Activated naive CD8-positive, alpha-beta T cell treated with anti-CD3 and anti-CD28 coated beads, Interleukin-2, amount 10 ng/mL, durations not matched to agents 7 days and 5 days (primary cell): Measurements from ENCODE around the gene NKPD1. TPM values are rescaled to one million over a fixed set of nuclear protein-coding genes. Genes with fewer than 3 reads are reported as not detected.

ENCODE experiments used
- ATAC-seq: fragments of 150-1000 bp; cut with Tn5 transposase; one replicate; pipeline ENCODE4 v1.10.0; 2021; ENCODE audit warnings: low read depth, moderate library complexity
- POLR2A ChIA-PET: fragments of 350-600 bp; sonication (Branson Sonifier 250); formaldehyde crosslinking; loops from one replicate; lab custom pipeline; 2021; ENCODE audit warnings: antibody characterized with exemption; lab: Charles Lee
- DNase-seq: peaks from one replicate; pipeline ENCODE4 v3.0.0; 2021
- H3K27ac Mint-ChIP-seq: one replicate; pipeline ENCODE4 v1.8.0; 2022; ENCODE audit warnings: mild to moderate bottlenecking, mixed read lengths
- H3K27me3 Mint-ChIP-seq: one replicate; pipeline ENCODE4 v1.8.0; 2022; ENCODE audit warnings: mild to moderate bottlenecking, moderate library complexity, mixed read lengths
- H3K36me3 Mint-ChIP-seq: one replicate; pipeline ENCODE4 v1.8.0; 2021; ENCODE audit warnings: mild to moderate bottlenecking, mixed read lengths
- H3K4me1 Mint-ChIP-seq: one replicate; pipeline ENCODE4 v1.8.0; 2021; ENCODE audit warnings: mixed read lengths
- H3K4me3 Mint-ChIP-seq: one replicate; pipeline ENCODE4 v1.8.0; 2022; ENCODE audit warnings: mild to moderate bottlenecking, moderate library complexity, mixed read lengths
- H3K9me3 Mint-ChIP-seq: one replicate; pipeline ENCODE4 v1.8.0; 2021; ENCODE audit warnings: mixed read lengths
- total RNA-seq, 2 experiments: library from RNA; stranded (reverse); gene quantifications; one replicate each; pipeline ENCODE4 v1.2.3, GENCODE V29; 2021

The NKPD1 gene
- total RNA-seq, 2 experiments from 2014 or later, result 0.31 to 0.47 TPM

DNA sequence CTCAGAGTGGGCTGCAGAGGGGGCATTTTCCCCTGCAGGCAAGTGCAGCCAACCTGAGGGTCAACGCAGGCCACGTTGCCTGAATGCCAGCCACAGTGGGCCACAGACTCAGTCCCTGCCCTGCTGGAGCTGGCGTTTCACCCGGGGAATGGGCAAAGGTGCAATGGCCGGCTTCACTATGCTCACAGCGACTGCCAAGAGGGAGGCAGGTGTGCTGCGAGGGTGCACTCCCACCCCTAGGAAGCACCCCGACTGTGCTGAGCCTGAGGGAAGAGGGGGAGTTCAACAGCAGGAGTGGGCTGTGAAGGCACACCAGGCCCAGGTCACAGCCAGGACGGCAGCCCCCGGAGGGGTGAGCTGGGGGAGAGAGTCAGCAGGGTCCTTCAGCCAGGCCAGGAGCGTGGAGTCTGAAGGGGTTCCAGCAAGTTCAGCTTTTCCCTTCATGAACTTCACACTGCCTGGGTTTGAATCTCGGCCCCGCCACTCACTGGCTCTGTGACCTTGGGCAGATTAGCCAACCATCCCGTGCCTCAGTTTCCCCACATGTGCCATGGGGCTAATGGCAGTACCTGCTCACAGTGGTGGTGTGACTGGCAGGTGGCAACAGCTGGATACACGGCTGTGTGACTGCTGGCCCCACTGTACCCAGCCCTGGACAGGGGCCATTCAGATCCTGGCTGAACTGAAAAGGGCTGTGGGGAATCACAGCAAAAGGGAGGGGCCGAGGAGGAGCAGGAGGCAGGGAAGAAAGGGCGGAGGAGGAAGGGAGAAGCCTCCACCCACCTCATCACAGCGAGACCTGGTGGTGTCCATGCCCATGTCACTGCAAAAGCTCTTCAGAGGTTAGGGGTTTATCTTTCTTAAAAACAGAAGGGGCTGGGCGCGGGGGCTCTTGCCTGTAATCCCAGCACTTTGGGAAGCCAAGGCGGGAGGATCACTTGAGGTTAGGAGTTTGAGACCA is 9.6 kb upstream of the NKPD1 start:
- H3K4me1 Mint-ChIP-seq, result peaks cover 36% of the 10 kb centered on the region
- POLR2A ChIA-PET, result interaction anchor here (1.1 to 1.6 kb wide), 3 partner anchors 11 to 78 kb away, joined by 3 to 7 read pairs (median 5); partner anchors contain the start of gene PPP1R37

DNA sequence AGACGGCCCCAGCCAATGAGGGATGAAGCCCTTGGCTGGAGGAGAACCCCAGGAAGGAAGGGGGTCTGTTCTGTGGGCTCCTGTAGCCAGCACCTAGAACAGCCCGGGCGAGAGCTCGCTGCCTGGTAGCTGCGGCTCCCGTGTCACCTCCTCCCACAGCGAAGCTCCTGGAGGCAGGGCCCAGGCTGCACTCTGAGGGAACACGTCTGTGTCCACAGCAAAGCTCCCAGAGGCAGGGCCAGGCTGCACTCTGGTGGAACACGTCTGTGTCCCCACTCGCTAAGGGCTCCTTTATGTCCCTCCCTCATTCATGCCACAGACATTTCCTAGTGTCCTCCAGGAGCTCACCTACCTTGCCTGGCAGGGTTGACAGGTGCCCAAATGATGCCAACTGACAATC is 8.8 kb upstream of the NKPD1 start:
- ATAC-seq (no peak), DNase-seq (no peak)
- Mint-ChIP-seq H3K9me3 (no peaks in the 10 kb centered on the region), H3K27me3 (no peaks in the 10 kb centered on the region), H3K27ac (peak overlapping the region; percentile 68), H3K4me1 (peaks cover 36% of the 10 kb centered on the region), H3K36me3 (peaks cover 3% of the 10 kb centered on the region), H3K4me3 (peak overlapping the region; percentile 22)
- POLR2A ChIA-PET, result interaction anchor here (1.1 to 1.4 kb wide), 2 partner anchors 10 to 16 kb away, joined by 3 to 5 read pairs; no protein-coding TSS in a partner anchor

More for the DNA sequence above, 9.6 kb upstream of the NKPD1 start:
- no peak for DNase-seq
- peak overlapping the region; percentile 91 for H3K27ac Mint-ChIP-seq
- no peaks in the 10 kb centered on the region for H3K27me3 Mint-ChIP-seq
- no peaks in the 10 kb centered on the region for H3K9me3 Mint-ChIP-seq
- no peak for ATAC-seq
- H3K4me3 Mint-ChIP-seq, result peak overlapping the region; percentile 78
- H3K36me3 Mint-ChIP-seq, result peaks cover 3% of the 10 kb centered on the region

DNA sequence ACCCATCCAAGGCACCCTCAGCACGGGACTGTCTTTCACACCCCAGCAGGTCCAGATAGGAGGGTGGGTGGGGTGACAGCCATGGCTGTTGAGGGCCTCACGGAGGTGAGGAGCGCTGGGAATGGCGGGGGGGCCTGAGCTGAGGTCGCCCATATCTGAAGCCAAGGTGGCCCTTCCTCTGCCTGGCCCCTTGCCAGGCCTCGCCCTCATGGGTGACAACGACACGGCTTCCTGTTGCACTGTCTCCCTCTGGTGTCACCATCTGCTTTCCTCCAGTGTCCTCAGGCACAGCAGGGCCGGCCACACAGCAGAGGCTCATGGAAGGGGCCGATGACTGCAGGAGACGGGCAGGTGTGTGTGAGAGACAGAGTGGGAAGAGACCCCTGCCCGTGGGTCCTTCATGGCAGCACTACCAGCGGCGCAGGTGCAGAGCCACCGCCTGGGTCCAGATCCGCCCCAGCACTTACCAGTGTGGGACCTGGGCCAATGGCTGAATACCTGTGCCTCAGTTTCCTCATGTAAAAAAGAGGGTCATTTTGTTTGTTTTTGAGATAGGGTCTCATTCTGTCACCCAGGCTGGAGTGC is 8.1 kb upstream of the NKPD1 start:
- Mint-ChIP-seq H3K4me3 (no peak overlapping the region), H3K4me1 (peaks cover 37% of the 10 kb centered on the region), H3K36me3 (peaks cover 3% of the 10 kb centered on the region), H3K27me3 (no peaks in the 10 kb centered on the region), H3K27ac (peak overlapping the region; percentile 60), H3K9me3 (no peaks in the 10 kb centered on the region)
- no peak for DNase-seq
- ATAC-seq, result no peak
- POLR2A ChIA-PET, result interaction anchor here (1.1 to 1.4 kb wide), 2 partner anchors 9 to 16 kb away, joined by 3 to 5 read pairs; no protein-coding TSS in a partner anchor

DNA sequence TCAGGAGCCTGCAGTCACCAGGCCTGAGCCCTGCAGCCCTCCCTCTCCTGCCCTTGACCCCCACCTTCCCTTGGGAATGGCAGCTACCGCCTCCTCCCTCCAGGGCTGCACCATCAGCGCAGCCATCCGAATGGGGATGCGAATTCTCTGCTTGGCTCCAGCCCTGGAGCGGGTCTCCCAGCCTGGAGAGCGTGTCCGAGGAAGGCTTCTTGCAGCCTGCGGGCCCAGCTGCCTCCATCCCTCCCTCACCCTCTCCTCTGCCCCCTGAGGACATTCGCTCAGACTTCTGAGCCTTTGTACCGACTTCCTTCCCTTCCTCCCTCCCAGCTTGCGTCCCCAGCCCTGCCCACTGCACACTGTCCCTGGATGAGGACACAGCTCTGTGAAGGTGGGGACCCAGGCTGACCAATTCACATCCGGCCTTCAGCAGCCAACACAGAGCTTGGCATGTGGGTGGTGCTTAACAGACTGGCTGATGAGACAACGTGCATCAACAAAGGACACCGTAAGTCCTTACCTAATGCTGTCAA is 6.0 kb upstream of the NKPD1 start:
- Mint-ChIP-seq H3K27ac (peak overlapping the region; percentile 68), H3K9me3 (no peaks in the 10 kb centered on the region), H3K4me3 (no peak overlapping the region), H3K4me1 (peaks cover 25% of the 10 kb centered on the region), H3K36me3 (peaks cover 3% of the 10 kb centered on the region), H3K27me3 (no peaks in the 10 kb centered on the region)
- POLR2A ChIA-PET, result interaction anchor here (0.7 to 1.2 kb wide), 2 partner anchors 75 to 718 kb away, joined by 3 to 5 read pairs; no protein-coding TSS in a partner anchor
- DNase-seq (no peak), ATAC-seq (no peak)

DNA sequence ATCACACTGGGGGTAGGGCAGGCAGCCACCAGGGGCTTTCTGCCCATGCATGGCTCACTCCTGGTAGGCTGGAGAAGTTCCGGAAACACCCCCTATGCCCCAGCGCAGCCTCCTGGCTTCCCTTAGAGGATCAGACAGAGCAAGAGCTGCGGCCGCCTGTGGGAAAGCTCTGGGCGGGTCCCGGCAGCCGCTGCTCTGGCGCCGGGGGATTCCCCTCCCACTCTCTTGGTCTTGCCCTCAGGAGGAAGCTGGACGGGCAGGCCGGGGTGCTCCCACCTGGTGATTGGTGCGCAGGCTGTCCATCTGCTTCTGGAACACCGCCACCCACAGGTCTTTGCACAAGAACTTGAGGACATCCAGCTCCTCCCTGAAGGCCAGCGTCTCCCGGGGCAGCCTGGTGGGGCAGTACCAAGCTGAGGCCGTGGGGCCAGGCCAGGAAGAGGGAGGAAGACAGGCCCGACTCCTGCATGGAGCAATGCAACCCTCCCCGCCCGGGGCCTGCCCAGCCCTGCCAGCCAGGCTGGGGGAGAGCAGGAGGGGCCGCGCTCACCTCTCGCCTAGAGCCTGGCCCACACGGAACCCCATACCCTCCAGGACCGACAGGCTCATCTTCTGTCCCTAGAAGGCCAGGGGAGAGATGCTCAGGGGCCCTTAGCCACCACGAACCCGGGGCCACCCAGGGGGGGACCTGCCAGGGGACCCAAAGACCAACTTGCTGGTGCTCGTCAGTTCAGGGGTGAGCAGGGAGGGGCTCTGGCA is 4.0 kb upstream of the NKPD1 start:
- ATAC-seq (peak; percentile 83), DNase-seq (peak; percentile 74)
- H3K27me3 Mint-ChIP-seq, result no peaks in the 10 kb centered on the region
- POLR2A ChIA-PET, result interaction anchor here (0.5 to 2.1 kb wide), 7 partner anchors 8 to 72 kb away, joined by 3 to 22 read pairs (median 4); partner anchors contain the start of genes BLOC1S3 and TRAPPC6A
- H3K9me3 Mint-ChIP-seq, result no peaks in the 10 kb centered on the region
- peaks cover 14% of the 10 kb centered on the region for H3K4me1 Mint-ChIP-seq
- peak overlapping the region; percentile 48 for H3K4me3 Mint-ChIP-seq
- peaks cover 3% of the 10 kb centered on the region for H3K36me3 Mint-ChIP-seq
- H3K27ac Mint-ChIP-seq, result peak overlapping the region; percentile 83

DNA sequence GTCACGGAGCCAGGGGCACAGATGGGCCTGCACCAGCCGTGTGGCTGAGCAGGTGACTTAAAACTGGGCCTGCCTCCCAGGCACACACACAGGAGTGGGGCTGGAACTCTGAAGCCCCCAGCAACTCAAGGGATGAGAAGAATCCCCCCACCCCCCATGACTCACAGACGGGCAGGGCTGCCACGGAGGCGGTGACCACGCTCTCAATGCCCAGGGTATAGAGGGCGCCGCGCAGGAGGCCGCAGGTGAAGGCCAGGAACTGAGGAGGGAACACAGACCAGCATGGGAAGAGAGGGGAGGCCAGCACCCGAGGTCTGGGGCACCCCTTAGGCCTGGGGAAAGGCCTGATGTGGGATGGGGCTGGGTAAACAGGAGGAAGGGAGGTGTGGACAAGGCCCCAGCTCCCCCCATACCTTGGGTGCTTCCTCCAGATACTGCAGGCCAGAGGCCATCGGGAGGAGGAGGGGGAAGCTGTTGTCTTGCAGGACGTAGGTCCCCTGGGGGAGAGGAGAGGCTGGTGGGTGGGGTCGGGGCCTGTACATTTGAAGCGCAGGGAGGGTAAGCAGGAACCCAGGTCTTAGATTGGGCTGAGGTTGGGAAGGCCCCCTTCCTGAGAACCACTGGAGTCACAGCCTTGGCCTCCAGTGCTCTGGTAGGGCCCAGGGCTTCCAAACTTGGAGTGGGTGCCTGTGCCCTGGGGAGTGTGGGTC is 3.1 kb upstream of the NKPD1 start:
- ATAC-seq (no peak), DNase-seq (no peak)
- Mint-ChIP-seq H3K27me3 (no peaks in the 10 kb centered on the region), H3K9me3 (no peaks in the 10 kb centered on the region), H3K4me1 (peaks cover 14% of the 10 kb centered on the region), H3K4me3 (peak overlapping the region; percentile 48), H3K36me3 (peaks cover 3% of the 10 kb centered on the region), H3K27ac (peak overlapping the region; percentile 83)
- POLR2A ChIA-PET, result interaction anchor here (0.5 to 2.1 kb wide), 6 partner anchors 9 to 61 kb away, joined by 3 to 22 read pairs (median 4); partner anchors contain the start of genes BLOC1S3 and TRAPPC6A

DNA sequence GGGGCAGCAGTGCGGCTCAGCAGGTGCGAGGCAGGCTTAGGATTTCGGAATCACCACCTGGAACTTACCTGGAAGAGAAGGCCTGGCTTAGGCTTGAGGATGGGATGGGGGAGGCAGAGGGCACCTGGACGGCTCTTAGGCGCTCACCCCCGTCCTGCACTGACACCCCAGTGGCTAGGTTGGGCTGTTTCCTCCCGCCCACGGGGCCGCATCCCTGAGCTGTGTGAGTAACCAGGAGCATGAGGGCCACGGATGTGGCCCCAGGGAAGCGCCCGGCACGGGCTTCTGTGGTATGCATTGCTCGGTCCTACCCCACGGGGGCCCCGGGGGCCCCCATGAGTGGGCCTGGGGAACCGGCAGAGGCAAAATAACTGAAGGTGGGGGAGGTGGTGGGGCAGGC is 2.4 kb upstream of the NKPD1 start:
- DNase-seq (no peak), ATAC-seq (no peak)
- Mint-ChIP-seq H3K4me3 (no peak overlapping the region), H3K4me1 (peaks cover 12% of the 10 kb centered on the region), H3K27ac (no peak overlapping the region), H3K27me3 (peaks cover 3% of the 10 kb centered on the region), H3K9me3 (no peaks in the 10 kb centered on the region), H3K36me3 (peaks cover 2% of the 10 kb centered on the region)
- POLR2A ChIA-PET, result interaction anchor here (2.0 to 2.1 kb wide), 2 partner anchors 10 to 15 kb away, joined by 11 to 22 read pairs; partner anchors contain the start of genes BLOC1S3 and TRAPPC6A

DNA sequence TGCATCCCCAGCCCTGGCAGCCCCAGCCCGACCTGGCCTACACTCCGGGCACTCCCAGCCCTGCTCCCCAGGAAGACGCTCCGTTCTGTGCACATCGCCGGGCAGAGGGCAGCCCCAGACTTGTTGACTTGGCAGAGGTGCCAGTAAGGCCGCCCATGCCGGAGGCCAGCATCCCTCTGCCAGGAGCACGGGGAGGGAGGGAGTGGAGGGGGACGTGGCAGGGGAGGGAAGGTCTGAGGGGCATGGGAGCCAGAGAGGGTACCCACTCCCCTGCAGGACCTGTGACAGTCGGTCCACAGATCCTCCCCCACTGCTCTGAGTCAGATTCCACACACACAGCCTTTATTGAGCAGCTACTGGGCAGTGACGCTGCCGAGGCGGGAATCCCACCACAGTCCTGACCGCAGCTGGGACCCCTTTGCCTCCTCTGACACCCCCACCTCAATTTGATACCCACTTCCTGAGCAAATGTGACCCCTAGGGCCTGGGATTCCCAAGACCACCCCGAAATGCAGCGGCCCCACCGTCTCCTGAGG is 1.9 kb upstream of the NKPD1 start:
- H3K9me3 Mint-ChIP-seq, result no peaks in the 10 kb centered on the region
- H3K4me1 Mint-ChIP-seq, result peaks cover 12% of the 10 kb centered on the region
- H3K27me3 Mint-ChIP-seq, result peaks cover 7% of the 10 kb centered on the region
- peaks cover 2% of the 10 kb centered on the region for H3K36me3 Mint-ChIP-seq
- H3K27ac Mint-ChIP-seq, result no peak overlapping the region
- DNase-seq, result no peak
- POLR2A ChIA-PET, result no interaction called here
- H3K4me3 Mint-ChIP-seq, result no peak overlapping the region
- ATAC-seq, result no peak

DNA sequence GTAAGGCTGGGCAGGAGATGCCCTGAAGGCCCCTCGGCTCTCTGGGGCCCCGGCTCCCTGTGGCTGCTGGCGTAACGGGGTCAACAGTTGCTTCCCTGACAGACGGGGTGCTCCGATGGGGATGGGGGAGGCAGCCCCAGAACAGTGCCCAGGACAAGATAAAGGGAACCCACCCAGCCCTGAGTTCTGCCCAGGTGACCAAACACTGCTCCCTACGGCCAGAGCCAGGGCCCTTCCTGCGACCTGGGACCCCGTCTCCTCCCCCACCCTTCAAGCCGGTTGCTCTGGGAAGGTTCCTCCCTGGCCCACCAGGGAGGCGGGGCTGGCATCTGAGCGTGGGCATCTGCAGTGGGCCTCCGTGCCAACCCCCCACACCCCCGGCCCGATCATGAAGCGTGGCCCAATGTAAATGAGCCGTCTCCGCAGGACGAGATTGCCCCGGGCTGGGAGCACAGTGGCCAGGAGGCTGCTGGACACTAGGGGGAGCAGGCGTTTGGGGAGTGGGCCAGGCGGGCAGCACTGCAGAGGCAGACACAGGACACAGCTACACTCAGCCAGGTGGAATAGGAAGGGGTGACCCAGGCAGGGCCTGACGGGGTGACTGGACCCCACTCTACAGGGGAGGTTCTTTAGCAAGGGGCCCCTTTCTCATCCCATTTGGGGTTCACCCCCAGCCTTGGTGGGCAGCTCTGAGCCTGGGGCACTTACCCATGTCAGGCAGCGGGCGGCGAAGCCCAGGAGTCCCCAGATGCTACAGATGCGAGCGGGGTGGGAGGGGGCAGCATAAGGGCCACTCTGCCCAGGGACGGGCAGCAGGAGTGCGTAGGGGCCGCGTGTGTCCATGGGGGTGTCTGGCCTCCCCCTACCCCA is 1.2 kb upstream of the NKPD1 start:
- POLR2A ChIA-PET, result no interaction called here
- ATAC-seq (no peak), DNase-seq (no peak)
- Mint-ChIP-seq H3K27ac (no peak overlapping the region), H3K36me3 (peaks cover 1% of the 10 kb centered on the region), H3K27me3 (peaks cover 12% of the 10 kb centered on the region), H3K4me1 (peaks cover 12% of the 10 kb centered on the region), H3K9me3 (no peaks in the 10 kb centered on the region), H3K4me3 (no peak overlapping the region)

DNA sequence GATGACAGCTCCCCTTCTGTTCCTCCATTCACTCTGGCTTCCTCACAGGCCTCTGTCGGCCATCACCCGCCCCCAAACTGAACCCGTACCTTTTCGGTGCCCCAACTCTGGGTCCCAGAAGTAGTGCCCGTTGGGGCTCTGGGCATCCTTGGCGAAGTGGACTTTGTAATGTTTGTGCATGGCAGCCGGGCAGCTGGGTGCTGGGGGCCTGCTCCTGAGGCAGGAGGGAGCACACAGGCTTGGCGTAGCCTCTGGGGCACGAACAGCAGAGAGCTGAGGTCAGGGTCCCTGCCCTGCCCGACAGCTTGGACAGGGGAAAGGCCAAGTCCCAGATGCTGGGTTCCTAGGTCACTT is 834 bp downstream of the NKPD1 start:
- H3K36me3 Mint-ChIP-seq, result no peaks in the 10 kb centered on the region
- ATAC-seq, result no peak
- H3K27ac Mint-ChIP-seq, result no peak overlapping the region
- H3K4me3 Mint-ChIP-seq, result no peak overlapping the region
- DNase-seq, result no peak
- H3K27me3 Mint-ChIP-seq, result peaks cover 20% of the 10 kb centered on the region
- POLR2A ChIA-PET, result interaction anchor here (0.8 to 1.6 kb wide), 3 partner anchors 10 to 19 kb away, joined by 3 to 5 read pairs (median 3); partner anchors contain the start of genes BLOC1S3 and TRAPPC6A
- H3K9me3 Mint-ChIP-seq, result no peaks in the 10 kb centered on the region
- peaks cover 8% of the 10 kb centered on the region for H3K4me1 Mint-ChIP-seq
